ENCODE data around the gene VSTM2L.

The VSTM2L gene

GRCh38 chr20:37920270-37920669, 17.3 kb downstream of the VSTM2L start:
- peak; percentile 62; the same call in 1 of the 2 replicates for TF ChIP-seq NFIC (IDR thresholded peaks at IDR 0.05)
- TF ChIP-seq ZBTB7A (IDR thresholded peaks at IDR 0.05; ENCODE audit: low read depth): no peak

GRCh38 chr20:37920679-37921322, 17.9 kb downstream of the VSTM2L start:
- TF ChIP-seq EGR1 (IDR thresholded peaks at IDR 0.05) (no peak), EP300 (IDR thresholded peaks at IDR 0.05; ENCODE audit: borderline replicate concordance) (no peak), CREB1 (IDR thresholded peaks at IDR 0.05; ENCODE audit: low read depth) (no peak), YY1 (IDR thresholded peaks at IDR 0.05; ENCODE audit: low read depth) (no peak)

GRCh38 chr20:37921341-37921929, 18.5 kb downstream of the VSTM2L start:
- TF ChIP-seq ZBTB7A (IDR thresholded peaks at IDR 0.05; ENCODE audit: low read depth) (no peak), EP300 (IDR thresholded peaks at IDR 0.05; ENCODE audit: borderline replicate concordance) (no peak), FOXM1 (IDR thresholded peaks at IDR 0.05; ENCODE audit: borderline replicate concordance, low read depth) (no peak), TCF12 (IDR thresholded peaks at IDR 0.05; ENCODE audit: low read depth) (no peak), NFIC (IDR thresholded peaks at IDR 0.05) (no peak), MAX (IDR thresholded peaks at IDR 0.05) (no peak), RAD21 (IDR thresholded peaks at IDR 0.05; ENCODE audit: low read depth) (no peak), TAF1 (IDR thresholded peaks at IDR 0.05; ENCODE audit: low read depth) (no peak), USF1 (IDR thresholded peaks at IDR 0.05) (no peak)
- TF ChIP-seq, protein P1, sequence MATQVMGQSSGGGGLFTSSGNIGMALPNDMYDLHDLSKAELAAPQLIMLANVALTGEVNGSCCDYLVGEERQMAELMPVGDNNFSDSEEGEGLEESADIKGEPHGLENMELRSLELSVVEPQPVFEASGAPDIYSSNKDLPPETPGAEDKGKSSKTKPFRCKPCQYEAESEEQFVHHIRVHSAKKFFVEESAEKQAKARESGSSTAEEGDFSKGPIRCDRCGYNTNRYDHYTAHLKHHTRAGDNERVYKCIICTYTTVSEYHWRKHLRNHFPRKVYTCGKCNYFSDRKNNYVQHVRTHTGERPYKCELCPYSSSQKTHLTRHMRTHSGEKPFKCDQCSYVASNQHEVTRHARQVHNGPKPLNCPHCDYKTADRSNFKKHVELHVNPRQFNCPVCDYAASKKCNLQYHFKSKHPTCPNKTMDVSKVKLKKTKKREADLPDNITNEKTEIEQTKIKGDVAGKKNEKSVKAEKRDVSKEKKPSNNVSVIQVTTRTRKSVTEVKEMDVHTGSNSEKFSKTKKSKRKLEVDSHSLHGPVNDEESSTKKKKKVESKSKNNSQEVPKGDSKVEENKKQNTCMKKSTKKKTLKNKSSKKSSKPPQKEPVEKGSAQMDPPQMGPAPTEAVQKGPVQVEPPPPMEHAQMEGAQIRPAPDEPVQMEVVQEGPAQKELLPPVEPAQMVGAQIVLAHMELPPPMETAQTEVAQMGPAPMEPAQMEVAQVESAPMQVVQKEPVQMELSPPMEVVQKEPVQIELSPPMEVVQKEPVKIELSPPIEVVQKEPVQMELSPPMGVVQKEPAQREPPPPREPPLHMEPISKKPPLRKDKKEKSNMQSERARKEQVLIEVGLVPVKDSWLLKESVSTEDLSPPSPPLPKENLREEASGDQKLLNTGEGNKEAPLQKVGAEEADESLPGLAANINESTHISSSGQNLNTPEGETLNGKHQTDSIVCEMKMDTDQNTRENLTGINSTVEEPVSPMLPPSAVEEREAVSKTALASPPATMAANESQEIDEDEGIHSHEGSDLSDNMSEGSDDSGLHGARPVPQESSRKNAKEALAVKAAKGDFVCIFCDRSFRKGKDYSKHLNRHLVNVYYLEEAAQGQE (IDR thresholded peaks at IDR 0.05; ENCODE audit: low read depth): no peak

- TF ChIP-seq NFIC (IDR thresholded peaks at IDR 0.05) (no peak), USF1 (IDR thresholded peaks at IDR 0.05) (no peak), CREB1 (IDR thresholded peaks at IDR 0.05; ENCODE audit: low read depth) (no peak), RAD21 (IDR thresholded peaks at IDR 0.05; ENCODE audit: low read depth) (no peak), CEBPB (IDR thresholded peaks at IDR 0.05) (no peak), EGR1 (IDR thresholded peaks at IDR 0.05) (no peak), TCF12 (IDR thresholded peaks at IDR 0.05; ENCODE audit: low read depth) (no peak), YY1 (IDR thresholded peaks at IDR 0.05; ENCODE audit: low read depth) (no peak), EP300 (IDR thresholded peaks at IDR 0.05; ENCODE audit: borderline replicate concordance) (no peak)
- TF ChIP-seq, protein P1 (IDR thresholded peaks at IDR 0.05; ENCODE audit: low read depth): no peak
These were observed 19.1 kb downstream of the VSTM2L start for GRCh38 chr20:37922016-37922415.

- TF ChIP-seq RAD21 (IDR thresholded peaks at IDR 0.05; ENCODE audit: low read depth) (no peak), CEBPB (IDR thresholded peaks at IDR 0.05) (no peak), NFIC (IDR thresholded peaks at IDR 0.05) (no peak), EP300 (IDR thresholded peaks at IDR 0.05; ENCODE audit: borderline replicate concordance) (no peak), MAX (IDR thresholded peaks at IDR 0.05) (no peak), YY1 (IDR thresholded peaks at IDR 0.05; ENCODE audit: low read depth) (no peak), EGR1 (IDR thresholded peaks at IDR 0.05) (no peak), TEAD4 (IDR thresholded peaks at IDR 0.05) (no peak), CREB1 (IDR thresholded peaks at IDR 0.05; ENCODE audit: low read depth) (no peak)
These were observed 22.6 kb downstream of the VSTM2L start for GRCh38 chr20:37925265-37926165.

- TF ChIP-seq, protein P1 (IDR thresholded peaks at IDR 0.05; ENCODE audit: low read depth): no peak
- TF ChIP-seq EP300 (IDR thresholded peaks at IDR 0.05; ENCODE audit: borderline replicate concordance) (no peak), FOXM1 (IDR thresholded peaks at IDR 0.05; ENCODE audit: borderline replicate concordance, low read depth) (no peak), YY1 (IDR thresholded peaks at IDR 0.05; ENCODE audit: low read depth) (no peak), NFIC (IDR thresholded peaks at IDR 0.05) (no peak), CEBPB (IDR thresholded peaks at IDR 0.05) (no peak), MAX (IDR thresholded peaks at IDR 0.05) (no peak), CREB1 (IDR thresholded peaks at IDR 0.05; ENCODE audit: low read depth) (no peak), TEAD4 (IDR thresholded peaks at IDR 0.05) (no peak), ZBTB7A (IDR thresholded peaks at IDR 0.05; ENCODE audit: low read depth) (no peak), TCF12 (IDR thresholded peaks at IDR 0.05; ENCODE audit: low read depth) (no peak), EGR1 (IDR thresholded peaks at IDR 0.05) (no peak), TAF1 (IDR thresholded peaks at IDR 0.05; ENCODE audit: low read depth) (no peak), USF1 (IDR thresholded peaks at IDR 0.05) (no peak), RAD21 (IDR thresholded peaks at IDR 0.05; ENCODE audit: low read depth) (no peak)
These were observed 23.7 kb downstream of the VSTM2L start for GRCh38 chr20:37926612-37927011.

All from Ishikawa (cell line).